ENCODE data around the gene YBX2.

GRCh38 chr17:7328840-7329373, 34.5 kb upstream of the YBX2 start, which contains the start of gene NEURL4:
- TF ChIP-seq CTCF (IDR thresholded peaks at IDR 0.05 in 8 of 11, conservative IDR thresholded peaks at IDR 0.05 in 3 of 11): no peak
- no peak for TF ChIP-seq POLR2A (IDR thresholded peaks at IDR 0.05)

Measured in spleen (tissue), 7 donors.